Natural killer cell treated with Interleukin-12 subunit alpha and Interleukin-12 subunit beta and Interleukin-15 and Interleukin-18, amount 100 ng/mL, for 72 hours (primary cell): ENCODE measurements around the gene DHX40. TPM values are rescaled to one million over a fixed set of nuclear protein-coding genes. Genes with fewer than 3 reads are reported as not detected.

Source experiments
- ATAC-seq, 2 donors: fragments of 150-1000 bp; cut with Tn5 transposase in 1 of 2; sonication (Bioruptor Pico), chemical (Tn5 transposase) in 1 of 2; 2 replicates each; pipeline ENCODE4 v1.10.0; 2021
- DNase-seq: peaks from one replicate; pipeline ENCODE4 v3.0.0; 2022; ENCODE audit warnings: low spot score
- H3K27ac Mint-ChIP-seq, 2 donors: 1 replicate in 1 of 2; 2 replicates in 1 of 2; pipeline ENCODE4 v1.8.0; 2022; ENCODE audit warnings: mixed read lengths in 2 of 2, mild to moderate bottlenecking in 1 of 2, moderate library complexity in 1 of 2
- H3K27me3 Mint-ChIP-seq, 2 donors: 1 replicate in 1 of 2; 2 replicates in 1 of 2; pipeline ENCODE4 v1.8.0; 2022; ENCODE audit warnings: mixed read lengths in 2 of 2
- H3K36me3 Mint-ChIP-seq: one replicate; pipeline ENCODE4 v1.8.0; 2022; ENCODE audit warnings: mixed read lengths
- H3K4me1 Mint-ChIP-seq, 2 donors: 1 replicate in 1 of 2; 2 replicates in 1 of 2; pipeline ENCODE4 v1.8.0; 2022; ENCODE audit warnings: low read depth in 2 of 2, mixed read lengths in 2 of 2, mild to moderate bottlenecking in 1 of 2
- H3K4me3 Mint-ChIP-seq: one replicate; pipeline ENCODE4 v1.8.0; 2022; ENCODE audit warnings: mixed read lengths
- H3K9me3 Mint-ChIP-seq: 2 replicates; pipeline ENCODE4 v1.8.0; 2022; ENCODE audit warnings: mixed read lengths
- total RNA-seq, 2 donors: library from RNA; stranded (reverse); gene quantifications; one replicate each; pipeline ENCODE4 v1.2.3, GENCODE V29; 2022

The DHX40 gene
- total RNA-seq, 2 donors from 2014 or later = 13.3 to 16.5 TPM

DNA sequence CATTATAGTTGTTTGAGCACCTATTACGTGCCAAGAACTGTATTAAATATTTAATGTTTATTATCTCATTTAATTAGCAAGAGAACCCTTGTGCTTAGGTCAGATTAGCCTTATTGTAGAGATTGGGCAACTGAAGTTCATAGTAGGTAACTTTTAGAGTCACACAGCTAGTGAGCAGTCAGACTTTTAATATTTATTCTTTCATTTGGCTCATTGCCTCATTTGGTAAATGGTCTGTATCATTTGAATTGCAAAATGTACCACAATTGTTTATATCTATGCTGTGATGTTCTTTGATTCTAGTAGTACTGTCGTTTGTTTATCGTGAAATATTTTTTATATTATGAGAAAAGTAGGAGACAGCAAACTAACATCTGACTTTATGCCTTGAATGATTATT, 61.9 kb downstream of the DHX40 start:
- Mint-ChIP-seq H3K27ac (peak overlapping the region in 1 of 2 donors; percentile 12), H3K4me3 (no peak overlapping the region), H3K9me3 (no peaks in the 10 kb centered on the region), H3K36me3 (peaks cover 4% of the 10 kb centered on the region), H3K27me3 (no peaks in the 10 kb centered on the region), H3K4me1 (peaks cover 41 to 53% of the 10 kb centered on the region in 2 donors)
- no peak for DNase-seq
- no peak for ATAC-seq

DNA sequence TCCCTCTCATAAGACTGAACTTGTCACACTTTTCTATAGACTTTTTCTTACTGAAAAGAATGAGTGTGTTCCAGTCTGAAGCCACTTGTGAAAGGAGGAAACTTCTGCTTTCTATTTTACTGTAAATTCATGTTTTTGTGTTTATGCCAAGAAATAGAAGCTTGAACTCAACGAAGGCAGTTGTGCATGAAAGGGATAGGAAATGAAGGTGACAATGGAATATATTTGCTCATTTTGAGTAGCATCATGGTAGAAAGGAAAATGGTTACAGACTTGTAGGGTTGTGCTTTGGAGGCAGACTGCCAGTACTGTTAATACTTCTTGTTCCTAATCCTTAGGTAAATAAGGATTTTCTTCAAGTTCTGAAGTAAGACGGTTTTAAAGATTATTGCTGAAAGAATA, 62.4 kb downstream of the DHX40 start:
- H3K36me3 Mint-ChIP-seq = peaks cover 4% of the 10 kb centered on the region
- H3K4me3 Mint-ChIP-seq = no peak overlapping the region
- H3K9me3 Mint-ChIP-seq = no peaks in the 10 kb centered on the region
- H3K27ac Mint-ChIP-seq = peak overlapping the region in 1 of 2 donors; percentile 12
- no peaks in the 10 kb centered on the region for H3K27me3 Mint-ChIP-seq
- no peak for DNase-seq
- peaks cover 37 to 48% of the 10 kb centered on the region in 2 donors for H3K4me1 Mint-ChIP-seq
- peak in 1 of 2 donors; percentile 36 for ATAC-seq

- Mint-ChIP-seq H3K27ac (no peak overlapping the region), H3K9me3 (no peaks in the 10 kb centered on the region), H3K36me3 (no peaks in the 10 kb centered on the region), H3K27me3 (no peaks in the 10 kb centered on the region), H3K4me3 (no peak overlapping the region), H3K4me1 (peaks cover 32 to 44% of the 10 kb centered on the region in 2 donors)
- no peak for DNase-seq
- ATAC-seq = no peak
These were observed 63.8 kb downstream of the DHX40 start for GRCh38 chr17:59629174-59629573.

- DNase-seq (no peak), ATAC-seq (no peak)
- Mint-ChIP-seq H3K4me1 (peaks cover 35 to 45% of the 10 kb centered on the region in 2 donors), H3K4me3 (no peak overlapping the region), H3K27ac (peak overlapping the region in 1 of 2 donors; percentile 59), H3K27me3 (no peaks in the 10 kb centered on the region), H3K9me3 (no peaks in the 10 kb centered on the region), H3K36me3 (no peaks in the 10 kb centered on the region)
These were observed 65.9 kb downstream of the DHX40 start for GRCh38 chr17:59631276-59631675.

DNA sequence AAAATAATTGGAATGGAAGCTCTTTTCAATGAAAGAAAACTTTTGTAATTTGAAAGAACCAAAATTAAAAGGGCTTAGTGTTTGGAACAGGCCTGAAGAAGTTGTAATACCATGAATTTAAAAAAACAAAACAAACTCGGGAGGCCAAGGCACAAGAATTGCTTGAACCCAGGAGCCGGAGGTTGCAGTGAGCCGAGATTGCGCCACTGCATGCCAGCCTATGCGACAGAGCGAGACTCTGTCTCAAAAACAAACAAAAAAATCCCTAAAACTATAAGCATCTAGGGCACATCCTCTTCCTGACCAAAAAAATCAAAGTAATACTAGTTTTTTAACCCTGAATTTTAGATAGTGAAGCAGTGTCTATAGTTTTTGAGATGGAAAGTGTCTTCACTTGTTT, 67.0 kb downstream of the DHX40 start:
- no peaks in the 10 kb centered on the region for H3K27me3 Mint-ChIP-seq
- H3K4me1 Mint-ChIP-seq = peaks cover 35 to 41% of the 10 kb centered on the region in 2 donors
- no peaks in the 10 kb centered on the region for H3K9me3 Mint-ChIP-seq
- no peaks in the 10 kb centered on the region for H3K36me3 Mint-ChIP-seq
- no peak overlapping the region for H3K4me3 Mint-ChIP-seq
- peak overlapping the region in 1 of 2 donors; percentile 23 for H3K27ac Mint-ChIP-seq
- ATAC-seq (no peak), DNase-seq (no peak)

- H3K36me3 Mint-ChIP-seq = no peaks in the 10 kb centered on the region
- ATAC-seq = no peak
- DNase-seq = no peak
- peaks cover 30 to 32% of the 10 kb centered on the region in 2 donors for H3K4me1 Mint-ChIP-seq
- H3K27me3 Mint-ChIP-seq = no peaks in the 10 kb centered on the region
- H3K4me3 Mint-ChIP-seq = no peak overlapping the region
- H3K9me3 Mint-ChIP-seq = no peaks in the 10 kb centered on the region
- peak overlapping the region; percentile 23 to 35 for H3K27ac Mint-ChIP-seq
These were observed 68.4 kb downstream of the DHX40 start for GRCh38 chr17:59633658-59634359.

GRCh38 chr17:59634632-59635541, 69.5 kb downstream of the DHX40 start:
- peaks cover 29 to 34% of the 10 kb centered on the region in 2 donors for H3K4me1 Mint-ChIP-seq
- H3K27ac Mint-ChIP-seq = peak overlapping the region; percentile 13 to 35
- H3K36me3 Mint-ChIP-seq = no peaks in the 10 kb centered on the region
- ATAC-seq (peak in 1 of 2 donors; percentile 41), DNase-seq (no peak)
- H3K9me3 Mint-ChIP-seq = no peaks in the 10 kb centered on the region
- peak overlapping the region; percentile 11 for H3K4me3 Mint-ChIP-seq
- no peaks in the 10 kb centered on the region for H3K27me3 Mint-ChIP-seq

- Mint-ChIP-seq H3K4me1 (peaks cover 32 to 43% of the 10 kb centered on the region in 2 donors), H3K27me3 (no peaks in the 10 kb centered on the region), H3K4me3 (no peak overlapping the region), H3K9me3 (no peaks in the 10 kb centered on the region), H3K36me3 (no peaks in the 10 kb centered on the region), H3K27ac (no peak overlapping the region)
- ATAC-seq (no peak), DNase-seq (no peak)
These were observed 72.4 kb downstream of the DHX40 start for GRCh38 chr17:59637611-59638310.

DNA sequence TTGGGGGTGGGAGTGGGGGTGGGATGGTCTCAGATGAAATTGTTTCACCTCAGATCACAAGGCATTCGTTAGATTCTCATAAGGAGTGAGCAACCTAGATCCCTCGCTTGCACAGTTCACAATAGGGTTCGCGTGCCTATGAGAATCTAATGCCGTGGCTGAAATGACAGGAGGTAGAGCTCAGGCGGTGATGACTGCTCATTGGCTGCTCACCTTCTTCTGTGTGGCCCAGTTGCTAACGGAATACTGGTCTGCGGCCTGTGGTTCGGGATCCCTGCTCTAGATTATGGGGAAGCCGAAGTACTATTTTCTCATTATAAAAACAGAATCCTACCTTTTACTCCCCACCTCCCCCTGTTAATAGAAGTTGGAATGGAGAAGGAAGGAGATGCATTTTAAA, 73.1 kb downstream of the DHX40 start:
- Mint-ChIP-seq H3K27ac (no peak overlapping the region), H3K9me3 (no peaks in the 10 kb centered on the region), H3K4me3 (no peak overlapping the region), H3K36me3 (no peaks in the 10 kb centered on the region), H3K27me3 (no peaks in the 10 kb centered on the region), H3K4me1 (peaks cover 35 to 48% of the 10 kb centered on the region in 2 donors)
- ATAC-seq = no peak
- no peak for DNase-seq

- Mint-ChIP-seq H3K4me3 (peak overlapping the region; percentile 68), H3K27me3 (no peaks in the 10 kb centered on the region), H3K4me1 (peaks cover 32 to 42% of the 10 kb centered on the region in 2 donors), H3K9me3 (no peaks in the 10 kb centered on the region), H3K36me3 (peaks cover 5% of the 10 kb centered on the region), H3K27ac (peak overlapping the region; percentile 32 to 69)
- ATAC-seq (peak; percentile 77 to 93), DNase-seq (no peak)
These were observed 76.5 kb downstream of the DHX40 start for GRCh38 chr17:59641799-59642484.

- Mint-ChIP-seq H3K27me3 (no peaks in the 10 kb centered on the region), H3K4me3 (peak overlapping the region; percentile 68), H3K36me3 (peaks cover 5% of the 10 kb centered on the region), H3K9me3 (no peaks in the 10 kb centered on the region), H3K27ac (peak overlapping the region; percentile 32 to 69), H3K4me1 (peaks cover 34 to 44% of the 10 kb centered on the region in 2 donors)
- ATAC-seq = no peak
- DNase-seq = no peak
These were observed 77.2 kb downstream of the DHX40 start for GRCh38 chr17:59642565-59642964.

GRCh38 chr17:59643159-59644140, 78.0 kb downstream of the DHX40 start:
- Mint-ChIP-seq H3K4me1 (peaks cover 34 to 44% of the 10 kb centered on the region in 2 donors), H3K4me3 (no peak overlapping the region), H3K27me3 (no peaks in the 10 kb centered on the region), H3K27ac (peak overlapping the region in 1 of 2 donors; percentile 32), H3K36me3 (peaks cover 9% of the 10 kb centered on the region), H3K9me3 (no peaks in the 10 kb centered on the region)
- DNase-seq (no peak), ATAC-seq (no peak)
